GM18508 (cell line): Measurements from ENCODE around the gene CYP27B1.

ENCODE experiments used
- ATAC-seq: cut with Tn5 transposase; IDR thresholded peaks from one replicate; pipeline ENCODE4 v1.9.1; 2021; ENCODE audit warnings: moderate number of reproducible peaks; ENCODE audit not compliant: insufficient read depth, unreplicated experiment

CYP27B1 gene

DNA sequence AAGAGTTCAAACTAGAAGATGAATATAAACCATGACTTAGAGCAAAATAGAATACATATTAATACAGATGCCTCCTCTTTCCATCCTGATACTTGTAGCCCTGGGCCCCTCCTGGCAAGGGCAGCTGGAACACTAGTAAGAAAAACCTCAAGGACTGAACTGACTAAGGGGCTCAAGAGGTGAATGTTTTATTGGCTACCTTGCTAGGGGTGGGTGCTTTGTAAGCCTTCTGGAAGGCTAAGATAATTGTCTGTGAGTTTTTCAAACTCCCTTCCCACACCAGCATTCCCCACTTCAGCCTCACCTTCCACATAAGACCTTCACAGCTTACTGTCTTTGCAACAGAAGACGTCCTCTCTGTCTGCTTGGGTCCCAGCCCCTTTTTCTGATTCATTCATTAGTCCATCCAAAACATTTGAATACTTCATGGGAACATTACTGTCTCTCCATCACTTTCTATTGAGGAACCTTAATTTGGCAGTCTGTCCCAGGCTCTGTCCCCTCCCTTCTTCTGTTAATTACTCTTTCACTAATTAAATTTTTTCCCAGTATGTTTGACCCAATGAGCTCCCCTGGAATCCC is 13.0 kb downstream of the CYP27B1 start:
- no peak for ATAC-seq

GRCh38 chr12:57752668-57753000 is 14.2 kb downstream of the CYP27B1 start:
- no peak for ATAC-seq

DNA sequence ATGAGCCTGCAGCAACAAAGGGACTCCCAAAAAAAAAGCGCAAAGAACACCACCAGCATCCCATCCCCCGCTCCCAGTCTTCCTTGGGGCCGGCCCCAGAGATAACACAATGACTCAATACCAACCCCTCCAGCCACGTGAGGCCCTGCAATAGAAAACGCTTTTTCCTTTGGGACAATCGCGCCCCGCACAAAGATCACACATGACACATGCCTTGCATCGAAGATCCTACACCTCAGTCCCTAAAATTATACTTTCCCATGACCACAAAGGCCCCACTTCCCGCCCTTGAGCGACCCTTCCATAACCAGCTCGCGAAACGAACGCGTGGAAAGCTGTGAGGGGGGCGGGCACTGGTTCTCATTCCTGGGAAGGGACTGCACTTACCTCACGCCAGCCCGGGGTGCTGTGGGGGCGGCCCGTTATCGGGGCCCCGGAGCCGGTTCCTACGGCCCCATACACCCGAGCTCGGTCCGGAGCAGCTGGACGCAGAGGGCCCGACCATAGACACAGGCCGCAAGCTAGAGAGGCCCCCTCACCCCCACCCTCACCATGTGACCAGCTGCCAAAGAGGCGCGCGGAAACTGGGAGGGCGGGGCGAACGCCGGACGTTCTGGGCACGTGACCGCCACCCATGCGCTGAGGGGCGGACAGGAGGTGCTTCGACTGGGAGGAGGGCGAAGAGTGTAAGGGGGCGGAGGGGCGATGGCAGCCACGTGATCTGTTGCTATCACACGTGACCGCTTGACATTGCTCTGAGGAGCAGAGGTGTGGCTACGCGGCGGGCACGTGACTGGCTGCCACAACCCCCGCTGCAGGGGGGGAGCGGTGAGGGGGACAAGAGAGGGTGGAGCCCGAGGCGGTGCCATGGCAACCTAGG is 14.8 kb downstream of the CYP27B1 start, which contains the start of gene CDK4:
CDK4 (minus strand) TSS at position 523 of the 880 bp plus-strand sequence. CDS start 593 bp downstream, outside the sequence.
- ATAC-seq, result peak; percentile 48

GRCh38 chr12:57751432-57751787 is 15.5 kb downstream of the CYP27B1 start:
- ATAC-seq, result no peak

GRCh38 chr12:57750561-57751431 is 16.1 kb downstream of the CYP27B1 start:
- no peak for ATAC-seq

- no peak for ATAC-seq
Observed at GRCh38 chr12:57749061-57749460, 17.8 kb downstream of the CYP27B1 start.

- ATAC-seq, result no peak
Observed at GRCh38 chr12:57746025-57746424, 20.9 kb downstream of the CYP27B1 start.

- no peak for ATAC-seq
Observed at GRCh38 chr12:57745485-57745881, 21.4 kb downstream of the CYP27B1 start.

GRCh38 chr12:57744777-57745484 is 21.9 kb downstream of the CYP27B1 start, which contains the start of gene TSPAN31:
TSS of gene TSPAN31 (plus strand) at chr12:57745039. CDS start at chr12:57745155, 116 bp downstream.
- peak; percentile 56 for ATAC-seq

GRCh38 chr12:57744194-57744776 is 22.6 kb downstream of the CYP27B1 start:
- ATAC-seq, result peak; percentile 8

DNA sequence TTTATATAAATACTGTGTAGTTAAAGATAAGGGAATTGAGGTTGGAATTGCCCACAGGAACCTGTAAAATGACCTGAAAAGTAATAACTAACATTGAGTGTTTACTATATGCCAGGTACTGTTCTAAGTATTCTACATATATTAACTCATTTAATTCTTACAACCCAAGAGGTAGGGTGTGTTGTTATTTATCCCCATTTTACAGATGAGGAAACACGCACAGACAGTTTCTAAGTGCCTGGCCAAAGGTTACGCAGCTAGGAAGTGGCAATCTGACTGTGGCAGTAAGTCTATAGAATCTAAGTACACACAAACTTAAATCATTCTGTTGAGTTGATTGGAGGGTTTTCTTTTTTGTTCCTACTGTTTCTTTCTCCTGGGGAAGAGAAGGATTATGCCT is 23.1 kb downstream of the CYP27B1 start:
- no peak for ATAC-seq

- peak; percentile 31 for ATAC-seq
Observed at GRCh38 chr12:57741844-57742738, 24.8 kb downstream of the CYP27B1 start.

GRCh38 chr12:57741413-57741789 is 25.5 kb downstream of the CYP27B1 start:
- ATAC-seq, result no peak

DNA sequence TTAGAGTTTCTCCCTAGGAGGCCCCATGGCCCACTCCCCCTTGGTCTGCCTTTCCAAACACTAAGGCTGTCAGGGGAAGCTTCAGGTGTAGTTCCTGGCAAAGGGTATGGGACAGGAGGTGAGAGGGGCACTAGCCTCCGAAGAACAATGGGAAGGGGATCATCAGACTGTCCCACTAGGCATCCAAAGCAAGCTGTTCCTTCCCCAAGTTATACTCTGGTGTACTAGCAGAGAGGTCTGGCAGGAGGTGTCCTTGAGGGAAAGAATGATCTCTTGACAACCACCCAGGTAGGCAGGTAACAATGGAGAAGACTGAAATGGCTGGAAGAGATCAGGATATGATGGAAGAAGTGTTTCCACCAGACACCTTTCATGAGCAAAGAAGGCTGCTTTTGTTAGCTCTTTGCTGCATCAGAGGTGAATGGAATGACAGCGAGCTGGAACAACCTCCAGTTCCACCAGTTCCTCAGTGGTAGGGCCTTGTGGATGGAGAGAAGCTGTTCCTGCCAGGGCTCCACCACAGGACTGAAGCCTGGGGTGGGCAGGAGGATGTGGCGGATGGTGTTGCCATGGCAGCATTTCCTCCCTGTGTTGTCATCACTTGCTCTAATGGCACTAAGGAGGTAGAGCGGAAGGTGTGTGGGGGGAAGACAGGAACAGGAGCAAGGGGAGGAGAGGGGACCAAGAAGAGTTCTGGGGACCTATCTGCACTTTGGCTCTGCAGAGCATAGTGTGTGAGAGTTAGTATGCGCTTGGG is 26.0 kb downstream of the CYP27B1 start:
- ATAC-seq, result no peak

GRCh38 chr12:57739914-57740538 is 26.9 kb downstream of the CYP27B1 start:
- no peak for ATAC-seq

GRCh38 chr12:57739387-57739786 is 27.5 kb downstream of the CYP27B1 start:
- ATAC-seq, result no peak

- no peak for ATAC-seq
Observed at GRCh38 chr12:57738661-57739237, 28.1 kb downstream of the CYP27B1 start, which contains the start of gene AGAP2. TSS of gene AGAP2 (minus strand) at chr12:57738742. CDS start at chr12:57738246, 496 bp downstream.
